GM12801 (cell line): ENCODE data around the gene SIX3.

Experiments
- CTCF ChIP-seq: IDR thresholded peaks from one replicate; pipeline ENCODE4 v1.5.1; 2011; ENCODE audit warnings: control low read depth; ENCODE audit not compliant: insufficient read length; ENCODE audit errors: extremely low read depth

The SIX3 gene

GRCh38 chr2:44909831-44910230, 31.7 kb upstream of the SIX3 start:
- TF ChIP-seq CTCF = no peak

- TF ChIP-seq CTCF = no peak
Measured at GRCh38 chr2:44912660-44913059, 28.8 kb upstream of the SIX3 start.

GRCh38 chr2:44916291-44916690, 25.2 kb upstream of the SIX3 start:
- no peak for TF ChIP-seq CTCF

- TF ChIP-seq CTCF = no peak
Measured at GRCh38 chr2:44918095-44918775, 23.3 kb upstream of the SIX3 start.

- no peak for TF ChIP-seq CTCF
Measured at GRCh38 chr2:44920751-44921150, 20.8 kb upstream of the SIX3 start.

GRCh38 chr2:44922776-44923175, 18.7 kb upstream of the SIX3 start:
- TF ChIP-seq CTCF = no peak

GRCh38 chr2:44925561-44926136, 15.9 kb upstream of the SIX3 start:
- no peak for TF ChIP-seq CTCF
